GM20000 (cell line): Measurements from ENCODE around the gene SUCNR1.

Source experiments
- DNase-seq: peaks from one replicate; pipeline ENCODE4 v3.0.0; 2012; ENCODE audit warnings: low spot score
- TF ChIP-seq, protein P1 (sequence below): IDR thresholded peaks from 2 replicates; pipeline ENCODE4 v1.5.1; 2012; ENCODE audit warnings: mild to moderate bottlenecking, control low read depth; ENCODE audit errors: extremely low read depth, missing control alignments

SUCNR1 gene

DNA sequence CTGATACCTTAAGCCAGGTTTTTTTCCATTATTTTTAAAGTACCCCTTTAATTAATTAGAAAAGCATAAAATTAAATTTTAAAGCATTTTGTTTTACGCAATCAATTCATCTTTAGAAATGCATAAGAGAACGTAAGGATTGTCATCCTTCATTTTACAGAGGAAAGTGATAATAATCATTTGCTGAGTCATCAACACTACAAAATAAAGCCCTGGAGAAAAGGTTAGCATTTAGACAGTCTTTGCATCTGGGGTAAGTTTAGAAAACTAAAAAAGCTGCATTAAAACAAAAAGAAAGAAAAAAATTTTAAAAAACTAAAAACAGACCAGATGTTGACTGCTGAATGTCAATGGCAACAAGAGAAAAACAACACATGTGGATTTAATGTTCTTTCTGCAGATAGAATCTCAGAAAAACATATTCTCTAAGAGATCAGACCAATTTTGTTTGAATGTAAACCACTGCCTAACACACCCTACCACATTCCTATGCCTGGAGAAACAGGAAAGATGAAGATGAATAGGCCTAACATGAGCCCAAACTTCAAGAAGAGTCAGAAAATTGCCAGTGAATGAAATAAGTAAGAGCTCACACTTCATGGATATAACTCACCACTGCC lies 59.9 kb downstream of the SUCNR1 start:
- DNase-seq: no peak
- TF ChIP-seq, protein P1, sequence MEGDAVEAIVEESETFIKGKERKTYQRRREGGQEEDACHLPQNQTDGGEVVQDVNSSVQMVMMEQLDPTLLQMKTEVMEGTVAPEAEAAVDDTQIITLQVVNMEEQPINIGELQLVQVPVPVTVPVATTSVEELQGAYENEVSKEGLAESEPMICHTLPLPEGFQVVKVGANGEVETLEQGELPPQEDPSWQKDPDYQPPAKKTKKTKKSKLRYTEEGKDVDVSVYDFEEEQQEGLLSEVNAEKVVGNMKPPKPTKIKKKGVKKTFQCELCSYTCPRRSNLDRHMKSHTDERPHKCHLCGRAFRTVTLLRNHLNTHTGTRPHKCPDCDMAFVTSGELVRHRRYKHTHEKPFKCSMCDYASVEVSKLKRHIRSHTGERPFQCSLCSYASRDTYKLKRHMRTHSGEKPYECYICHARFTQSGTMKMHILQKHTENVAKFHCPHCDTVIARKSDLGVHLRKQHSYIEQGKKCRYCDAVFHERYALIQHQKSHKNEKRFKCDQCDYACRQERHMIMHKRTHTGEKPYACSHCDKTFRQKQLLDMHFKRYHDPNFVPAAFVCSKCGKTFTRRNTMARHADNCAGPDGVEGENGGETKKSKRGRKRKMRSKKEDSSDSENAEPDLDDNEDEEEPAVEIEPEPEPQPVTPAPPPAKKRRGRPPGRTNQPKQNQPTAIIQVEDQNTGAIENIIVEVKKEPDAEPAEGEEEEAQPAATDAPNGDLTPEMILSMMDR: no peak
